Uterus (tissue), 4 donors: Measurements from ENCODE around the gene THAP4. TPM values are rescaled to one million over a fixed set of nuclear protein-coding genes. Genes with fewer than 3 reads are reported as not detected.

Experiments
- DNase-seq, 2 donors: peaks; one replicate each; pipeline ENCODE4 v3.0.0-alpha.2; 2019 to 2020
- H3K27ac ChIP-seq, 2 donors: fragments of 200-600 bp; sonication (generic); 1 replicate in 1 of 2; 2 replicates in 1 of 2; pipeline ENCODE4 v1.5.1; 2016 to 2018
- H3K27me3 ChIP-seq, 2 donors: fragments of 200-600 bp; sonication (generic); one replicate each; pipeline ENCODE4 v1.5.1; 2018 to 2019; ENCODE audit warnings: control low read depth in 1 of 2
- H3K36me3 ChIP-seq, 2 donors: fragments of 200-600 bp; sonication (generic); one replicate each; pipeline ENCODE4 v1.5.1; 2019; ENCODE audit warnings: control low read depth in 1 of 2
- H3K4me1 ChIP-seq, 2 donors: fragments of 200-600 bp; sonication (generic); one replicate each; pipeline ENCODE4 v1.5.1; 2018 to 2019; ENCODE audit warnings: control low read depth in 1 of 2
- H3K4me3 ChIP-seq, 2 donors: fragments of 200-600 bp; sonication (generic); 1 replicate in 1 of 2; 2 replicates in 1 of 2; pipeline ENCODE4 v1.5.1; 2018 to 2019; ENCODE audit warnings: mild to moderate bottlenecking in 1 of 2
- H3K9me3 ChIP-seq, 2 donors: fragments of 200-600 bp; sonication (generic); one replicate each; pipeline ENCODE4 v1.5.1; 2019; ENCODE audit warnings: control low read depth in 1 of 2
- POLR2A ChIP-seq, 2 donors: fragments of 450-650 bp; IDR thresholded peaks; one replicate each; pipeline ENCODE4 v1.6.1; 2016; ENCODE audit warnings: antibody characterized with exemption in 2 of 2, mild to moderate bottlenecking in 1 of 2, moderate library complexity in 1 of 2
- intact Hi-C: fragments of 100-400 bp; cut with DNase I; formaldehyde crosslinking; loops from one replicate; pipeline ENCODE4 v1.15.1; 2023; ENCODE audit warnings: low total_unique reads
- total RNA-seq, 4 donors: library from RNA; depleted of rRNA in 3 of 4; stranded (reverse); fragments of >200 nt in 3 of 4; gene quantifications; one replicate each; pipeline versions ENCODE4 v1.1.0 to v1.2.4, GENCODE V29; 2014 to 2023
- TF ChIP-seq, protein P1 (sequence below), 4 experiments: fragments of 200-600 bp in 2 of 4; fragments of 450-650 bp in 2 of 4; sonication (generic) in 2 of 4; IDR thresholded peaks; one replicate each; pipeline ENCODE4 v1.5.1; 2016 to 2019; ENCODE audit warnings: antibody characterized with exemption in 4 of 4, mild to moderate bottlenecking in 2 of 4, moderate library complexity in 1 of 4
- donor health status: DM: yes; HTN: yes; CAD: no.

THAP4 gene
- total RNA-seq, 4 donors from 2014 or later, result 21.2 to 42.7 (median 28.9) TPM

DNA sequence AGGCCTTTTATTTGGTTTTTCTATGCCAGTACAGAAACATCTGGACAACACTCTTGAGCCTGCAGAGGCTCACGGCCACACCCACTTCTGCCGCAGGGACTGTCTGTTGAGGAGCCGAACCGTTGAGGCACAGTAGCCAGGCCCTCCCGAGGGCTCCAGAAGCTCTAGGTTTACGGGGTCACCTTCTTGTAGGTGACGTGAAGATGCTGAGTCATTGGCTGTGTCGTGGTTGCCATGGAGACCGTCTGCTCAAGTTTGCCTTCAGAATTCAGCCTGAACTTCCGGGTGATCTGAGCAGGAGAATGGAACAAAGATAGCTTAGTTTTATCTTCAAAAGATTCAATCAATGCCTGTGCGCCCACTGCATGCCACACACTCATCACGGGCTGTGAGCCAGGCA is 52.5 kb downstream of the THAP4 start:
- DNase-seq, result no peak
- TF ChIP-seq, protein P1, sequence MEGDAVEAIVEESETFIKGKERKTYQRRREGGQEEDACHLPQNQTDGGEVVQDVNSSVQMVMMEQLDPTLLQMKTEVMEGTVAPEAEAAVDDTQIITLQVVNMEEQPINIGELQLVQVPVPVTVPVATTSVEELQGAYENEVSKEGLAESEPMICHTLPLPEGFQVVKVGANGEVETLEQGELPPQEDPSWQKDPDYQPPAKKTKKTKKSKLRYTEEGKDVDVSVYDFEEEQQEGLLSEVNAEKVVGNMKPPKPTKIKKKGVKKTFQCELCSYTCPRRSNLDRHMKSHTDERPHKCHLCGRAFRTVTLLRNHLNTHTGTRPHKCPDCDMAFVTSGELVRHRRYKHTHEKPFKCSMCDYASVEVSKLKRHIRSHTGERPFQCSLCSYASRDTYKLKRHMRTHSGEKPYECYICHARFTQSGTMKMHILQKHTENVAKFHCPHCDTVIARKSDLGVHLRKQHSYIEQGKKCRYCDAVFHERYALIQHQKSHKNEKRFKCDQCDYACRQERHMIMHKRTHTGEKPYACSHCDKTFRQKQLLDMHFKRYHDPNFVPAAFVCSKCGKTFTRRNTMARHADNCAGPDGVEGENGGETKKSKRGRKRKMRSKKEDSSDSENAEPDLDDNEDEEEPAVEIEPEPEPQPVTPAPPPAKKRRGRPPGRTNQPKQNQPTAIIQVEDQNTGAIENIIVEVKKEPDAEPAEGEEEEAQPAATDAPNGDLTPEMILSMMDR (IDR thresholded peaks at IDR 0.05), result no peak
- no peak for TF ChIP-seq POLR2A (IDR thresholded peaks at IDR 0.05)
- H3K9me3 ChIP-seq, result peaks cover 0 to 19% of the 10 kb centered on the region in 2 donors
- no peaks in the 10 kb centered on the region for H3K4me1 ChIP-seq
- no peak overlapping the region for H3K4me3 ChIP-seq
- no peak overlapping the region for H3K27ac ChIP-seq
- no peaks in the 10 kb centered on the region for H3K36me3 ChIP-seq
- H3K27me3 ChIP-seq, result no peaks in the 10 kb centered on the region
- intact Hi-C loops, result no loop called here

DNA sequence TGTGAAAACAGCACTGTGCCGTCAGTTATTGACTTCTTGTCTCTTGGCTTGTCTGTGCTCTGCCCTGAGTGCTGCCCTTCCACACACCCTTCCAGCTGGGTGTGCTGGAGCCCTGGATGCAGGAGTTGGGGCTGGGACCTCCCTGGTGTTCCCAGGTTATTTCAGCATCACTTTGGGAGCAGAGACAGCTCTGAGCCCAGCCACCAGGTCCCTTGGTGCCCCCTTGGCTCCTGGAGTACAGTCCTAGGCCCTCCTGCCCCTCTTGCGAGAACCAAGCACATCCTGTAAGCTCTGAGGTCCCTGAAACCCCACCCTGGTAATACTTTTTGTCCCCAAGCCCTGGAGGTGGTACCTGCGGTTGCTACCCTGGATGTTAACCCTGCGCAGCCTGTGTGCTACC is 54.2 kb downstream of the THAP4 start:
- Histone ChIP-seq H3K36me3 (no peaks in the 10 kb centered on the region), H3K4me1 (no peaks in the 10 kb centered on the region), H3K27me3 (no peaks in the 10 kb centered on the region), H3K4me3 (no peak overlapping the region), H3K9me3 (peaks cover 0 to 18% of the 10 kb centered on the region in 2 donors), H3K27ac (no peak overlapping the region)
- DNase-seq, result no peak
- TF ChIP-seq, protein P1 (IDR thresholded peaks at IDR 0.05), result no peak
- no peak for TF ChIP-seq POLR2A (IDR thresholded peaks at IDR 0.05)
- intact Hi-C loops, result no loop called here

DNA sequence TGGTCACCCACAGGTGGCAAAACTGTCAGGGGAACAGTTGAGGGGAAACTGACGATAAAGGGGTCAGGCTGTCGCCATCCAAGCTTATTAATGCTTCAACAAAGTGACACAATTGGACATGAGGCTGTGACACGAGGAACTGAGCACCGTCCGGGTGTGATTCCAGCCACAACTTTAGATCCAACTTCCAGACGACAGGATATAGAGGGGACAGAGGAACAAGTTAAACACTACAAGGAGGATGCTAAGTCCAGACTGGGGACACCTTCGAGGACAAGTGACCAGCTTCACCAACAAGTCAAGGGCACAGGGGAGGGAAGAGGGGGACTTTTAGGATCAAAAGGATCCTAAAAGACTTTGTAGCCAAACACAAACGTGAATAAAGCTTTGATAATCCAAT is 54.6 kb downstream of the THAP4 start:
- Histone ChIP-seq H3K36me3 (no peaks in the 10 kb centered on the region), H3K9me3 (peaks cover 0 to 13% of the 10 kb centered on the region in 2 donors), H3K4me1 (no peaks in the 10 kb centered on the region), H3K4me3 (no peak overlapping the region), H3K27me3 (no peaks in the 10 kb centered on the region), H3K27ac (no peak overlapping the region)
- no peak for TF ChIP-seq POLR2A (IDR thresholded peaks at IDR 0.05)
- TF ChIP-seq, protein P1 (IDR thresholded peaks at IDR 0.05), result no peak
- DNase-seq, result no peak
- intact Hi-C loops, result no loop called here

DNA sequence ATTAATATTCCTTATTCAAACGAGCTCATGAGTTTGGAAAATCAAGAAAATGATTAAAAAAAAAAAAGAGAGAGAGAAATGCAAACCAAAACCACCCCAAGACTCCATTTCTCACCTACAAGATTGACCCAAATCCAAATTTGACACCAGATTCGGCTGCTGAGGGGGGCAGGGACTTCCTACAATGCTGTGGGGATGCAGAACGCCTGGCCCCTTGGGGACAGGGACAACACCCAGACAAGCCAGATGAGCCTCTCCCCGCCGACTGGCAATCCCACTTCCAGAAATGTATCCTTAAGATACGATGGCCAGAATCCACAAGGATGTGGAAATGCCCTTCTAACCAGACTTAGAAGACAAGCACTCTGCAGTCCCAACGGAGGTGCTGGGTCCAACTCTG is 57.7 kb downstream of the THAP4 start:
- TF ChIP-seq, protein P1 (IDR thresholded peaks at IDR 0.05), result no peak
- no peak for TF ChIP-seq POLR2A (IDR thresholded peaks at IDR 0.05)
- H3K9me3 ChIP-seq, result no peaks in the 10 kb centered on the region
- intact Hi-C loops, result no loop called here
- no peaks in the 10 kb centered on the region for H3K36me3 ChIP-seq
- H3K27ac ChIP-seq, result no peak overlapping the region
- H3K4me1 ChIP-seq, result no peaks in the 10 kb centered on the region
- no peaks in the 10 kb centered on the region for H3K27me3 ChIP-seq
- no peak for DNase-seq
- no peak overlapping the region for H3K4me3 ChIP-seq

DNA sequence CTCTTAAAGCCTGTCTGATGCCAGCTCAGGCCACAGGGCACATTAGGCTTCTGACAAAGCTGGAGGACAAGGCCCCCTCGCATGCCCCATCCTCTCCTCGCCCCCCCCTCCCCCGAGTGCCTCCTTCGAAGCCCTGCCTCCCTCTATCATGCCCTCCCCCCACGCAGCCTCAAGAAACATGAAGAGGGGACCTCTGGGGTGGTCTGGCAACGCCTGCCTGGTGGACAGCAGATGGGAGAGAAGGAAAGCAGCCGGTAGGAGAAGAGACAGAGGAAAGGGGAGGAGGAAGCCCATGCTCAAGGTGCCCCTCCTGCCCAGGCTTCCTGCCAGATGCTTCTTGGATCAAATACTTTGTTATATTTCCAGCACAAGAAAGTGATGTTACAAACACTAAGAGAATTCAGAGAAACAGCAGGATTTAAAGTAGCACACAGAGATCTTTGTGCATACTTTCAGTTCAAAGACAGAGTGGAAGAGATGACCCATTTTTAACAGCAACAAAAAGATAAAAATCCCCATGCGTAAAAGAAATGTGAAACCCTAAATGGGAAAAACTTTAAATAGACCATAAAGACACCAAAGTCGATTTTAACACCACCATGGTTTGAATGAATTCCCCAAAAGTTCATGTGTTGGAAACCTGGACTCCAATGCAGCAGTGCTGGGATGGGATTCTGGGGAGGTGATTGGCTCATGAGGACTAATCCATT is 59.4 kb downstream of the THAP4 start:
- Histone ChIP-seq H3K27me3 (no peaks in the 10 kb centered on the region), H3K27ac (peak overlapping the region in 1 of 2 donors; percentile 41), H3K4me3 (no peak overlapping the region), H3K9me3 (no peaks in the 10 kb centered on the region), H3K4me1 (no peaks in the 10 kb centered on the region), H3K36me3 (no peaks in the 10 kb centered on the region)
- TF ChIP-seq POLR2A (IDR thresholded peaks at IDR 0.05), result no peak
- TF ChIP-seq, protein P1 (IDR thresholded peaks at IDR 0.05), result no peak
- DNase-seq, result peak; percentile 46 to 67
- intact Hi-C loops, result no loop called here
